Stimulated activated CD8-positive, alpha-beta memory T cell treated with anti-CD3 and anti-CD28 coated beads, Interleukin-2, amount 100 ng/mL, for 1 hour (primary cell): ENCODE data around the gene BABAM2.

Experiments
- DNase-seq, 2 donors: peaks; one replicate each; pipeline ENCODE4 v3.0.0-alpha.2; 2020; ENCODE audit warnings: low read depth in 2 of 2

BABAM2 gene

DNA sequence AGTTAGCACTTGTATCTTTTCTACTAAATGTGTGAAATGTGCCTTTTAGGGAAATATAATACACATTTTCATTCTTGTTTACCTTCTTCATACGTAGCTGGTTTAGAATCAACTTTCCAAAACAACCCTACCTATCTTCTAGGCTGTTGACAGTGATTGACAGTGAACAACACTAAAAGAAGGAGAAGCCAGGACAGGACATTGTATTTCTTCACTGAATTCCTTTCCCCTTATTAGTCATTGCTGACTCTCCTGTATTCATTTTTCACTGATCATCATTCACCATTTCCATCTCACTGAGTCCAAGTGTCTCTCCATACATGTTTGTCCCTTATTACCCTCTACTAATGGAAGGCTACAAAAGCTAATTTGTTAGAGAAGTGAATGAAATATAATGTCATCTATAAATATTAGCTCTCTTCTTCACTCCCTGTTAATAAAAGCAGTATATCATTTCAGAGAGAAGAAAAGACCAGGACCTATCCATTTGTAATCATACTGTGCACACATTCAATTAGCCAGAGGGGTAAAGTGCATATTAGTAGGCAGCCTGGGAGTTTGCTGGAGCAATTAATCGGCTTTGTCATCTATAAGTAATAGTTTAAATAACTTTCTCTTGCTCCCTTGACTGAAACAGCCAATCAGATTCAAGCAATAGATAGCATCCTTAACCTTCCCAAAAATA is 309.6 kb downstream of the BABAM2 start:
- no peak for DNase-seq

DNA sequence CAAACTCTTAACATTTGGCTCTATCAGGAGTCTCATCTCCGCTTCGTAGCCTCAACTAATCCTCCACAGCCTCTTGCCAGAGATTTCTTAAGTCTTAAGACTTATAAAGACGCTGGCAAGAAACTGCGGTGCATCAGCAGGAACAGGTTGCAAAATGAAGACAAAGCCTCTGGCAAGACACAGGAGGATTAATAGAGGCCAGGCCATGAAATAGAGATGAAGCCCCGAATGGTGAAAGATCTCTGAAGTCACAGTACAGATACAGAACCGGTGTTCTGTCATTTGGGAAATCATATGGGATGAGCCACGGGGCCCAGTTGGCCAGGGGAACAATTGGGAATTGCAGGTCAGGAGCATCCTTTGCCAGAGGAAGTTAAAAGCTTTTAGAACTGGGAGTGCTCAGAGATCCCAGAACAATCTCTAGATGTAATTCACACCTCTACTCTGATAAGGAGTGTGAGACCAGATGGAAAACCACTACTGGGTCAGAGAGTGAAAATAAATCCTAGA is 311.2 kb downstream of the BABAM2 start:
- no peak for DNase-seq

DNA sequence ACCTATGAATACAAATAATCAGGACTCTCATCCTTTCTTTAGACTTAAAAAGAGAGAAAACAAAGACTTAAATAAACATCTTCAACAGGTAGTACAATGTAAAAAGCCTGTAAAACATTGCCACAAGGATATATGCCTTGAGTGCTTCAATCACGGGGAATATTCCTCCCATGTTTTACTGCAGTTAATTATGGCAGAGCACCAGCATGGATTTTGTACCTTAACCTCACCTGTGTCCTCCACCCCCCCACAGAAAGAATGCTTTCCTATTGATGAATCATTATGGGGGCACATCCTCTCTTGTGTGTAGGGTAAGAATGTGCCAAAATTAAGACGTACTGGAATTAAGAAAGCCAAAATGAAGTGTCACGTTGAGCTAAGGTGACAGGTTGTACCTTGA is 312.2 kb downstream of the BABAM2 start:
- DNase-seq = no peak

DNA sequence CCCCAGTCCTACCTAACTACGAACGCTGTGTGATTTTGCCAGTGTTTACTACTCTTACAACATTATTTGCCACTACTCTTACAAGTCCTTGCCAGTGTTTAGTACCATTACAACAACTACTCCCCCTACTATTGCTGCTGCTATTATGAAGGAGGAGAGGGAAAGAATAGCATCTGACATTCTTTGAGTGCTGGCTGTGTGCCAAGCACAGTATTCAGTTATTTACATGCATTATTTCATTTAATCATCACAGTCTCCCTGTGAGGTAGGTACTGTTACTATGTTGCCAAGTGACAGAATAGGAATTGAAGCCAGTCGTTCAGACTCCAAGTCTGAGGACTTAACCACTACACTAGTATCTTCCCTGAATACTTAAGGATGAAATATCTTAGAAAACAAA is 316.2 kb downstream of the BABAM2 start:
- no peak for DNase-seq

DNA sequence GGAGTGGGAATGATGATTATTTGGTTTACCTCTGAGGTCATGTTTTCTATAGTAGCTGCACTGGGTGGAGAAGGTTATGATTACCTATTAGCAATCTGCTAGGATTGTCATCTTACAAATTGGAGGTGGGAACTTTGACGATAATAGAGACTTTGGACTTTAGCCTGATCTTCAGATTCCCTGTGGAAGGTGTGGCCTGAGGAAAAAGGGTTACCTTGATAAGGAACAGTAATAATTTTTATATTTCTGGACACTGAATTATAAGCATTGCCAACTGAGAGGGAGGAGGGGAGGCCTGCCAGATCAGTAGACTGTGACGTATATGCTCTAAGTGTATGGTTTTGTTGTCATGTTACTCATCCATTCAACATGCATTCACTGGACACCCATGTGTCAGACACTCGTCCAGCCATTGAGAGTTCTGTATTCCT is 318.7 kb downstream of the BABAM2 start:
- no peak for DNase-seq

DNA sequence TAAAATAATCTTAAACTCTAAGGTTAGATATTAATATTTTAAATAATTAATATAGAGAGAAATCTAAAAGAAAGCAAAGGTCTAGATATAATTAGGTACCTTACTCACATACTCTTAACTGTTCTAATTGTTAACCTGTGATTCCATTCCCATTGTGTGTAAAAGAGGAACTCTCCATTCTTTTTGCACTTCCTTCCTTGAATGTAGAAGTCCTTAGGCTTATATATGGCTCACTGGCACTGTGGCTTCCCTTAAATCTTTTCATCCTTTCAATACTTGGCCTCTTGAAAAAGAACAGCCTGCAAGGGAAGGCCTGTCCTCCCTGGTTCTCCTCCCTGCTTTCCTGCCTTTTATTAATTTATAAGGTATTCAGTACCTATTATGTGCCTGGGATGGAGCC is 319.3 kb downstream of the BABAM2 start:
- no peak for DNase-seq

DNA sequence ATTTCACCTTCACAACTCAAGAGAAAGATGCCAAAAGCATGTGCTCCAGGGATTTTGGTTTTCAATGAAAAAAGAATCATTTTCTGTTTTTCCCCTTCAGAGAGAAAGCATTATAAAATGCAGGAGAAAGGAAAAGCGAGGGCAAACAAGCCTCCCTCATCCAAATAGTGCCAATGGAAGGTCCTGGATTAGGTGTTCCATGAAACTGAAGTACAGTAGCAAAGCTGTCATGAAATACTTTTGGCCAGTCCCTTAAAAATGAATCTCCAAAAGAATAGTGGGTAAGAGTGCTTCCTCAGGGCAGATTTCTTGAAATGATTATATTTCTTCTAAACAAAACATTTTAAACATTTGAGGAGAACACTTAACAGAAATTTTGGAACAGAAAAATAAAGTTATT is 320.0 kb downstream of the BABAM2 start:
- no peak for DNase-seq

DNA sequence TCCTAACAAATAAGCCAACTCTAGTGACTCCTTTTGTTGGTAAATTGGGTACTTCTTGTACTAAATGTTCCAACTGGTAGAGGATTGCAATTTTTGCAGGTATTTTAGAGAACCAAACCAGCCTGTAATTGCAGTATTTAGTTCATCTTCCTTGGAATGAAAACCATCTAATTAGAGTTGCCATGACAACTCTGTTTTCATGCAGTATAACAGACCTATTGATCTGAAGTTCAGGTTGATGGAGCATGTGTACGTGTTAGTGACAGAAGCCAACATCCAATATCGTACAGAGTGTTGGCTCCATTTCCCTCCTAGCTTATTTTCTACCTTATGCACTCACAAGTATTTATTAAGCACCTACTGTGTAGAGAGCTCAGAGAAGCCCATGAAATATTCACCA is 325.8 kb downstream of the BABAM2 start:
- no peak for DNase-seq

DNA sequence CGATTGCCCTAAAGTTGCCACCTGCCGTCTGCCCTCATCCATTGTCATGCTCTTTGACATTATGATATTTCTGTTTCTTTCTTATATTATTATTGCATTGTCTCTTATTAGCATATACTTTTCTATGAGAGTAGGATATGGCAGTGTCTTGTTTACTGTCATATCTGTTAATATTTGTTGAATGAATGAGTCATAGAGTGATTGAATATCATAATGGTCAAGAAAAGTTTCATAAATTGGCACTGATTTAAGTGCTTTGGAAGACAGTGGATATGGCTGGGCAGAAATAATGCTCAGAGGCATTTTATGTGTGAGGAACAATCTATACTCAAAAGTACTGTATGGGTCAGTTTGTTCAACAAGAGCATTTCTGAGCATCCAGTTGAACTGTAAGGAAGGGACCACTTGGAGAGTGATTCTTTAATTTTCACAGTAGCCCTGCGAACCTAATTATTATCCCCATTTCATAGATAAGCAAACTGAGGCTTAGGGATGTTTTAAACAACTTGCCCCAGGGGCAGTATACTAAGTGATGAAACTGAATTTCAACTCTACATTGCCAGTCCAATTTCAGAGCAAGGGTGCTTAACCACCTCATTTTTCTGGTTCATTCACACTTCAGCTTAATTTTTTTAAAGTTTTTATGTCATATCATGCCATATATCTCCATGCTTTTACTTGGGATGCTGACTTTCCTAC is 326.7 kb downstream of the BABAM2 start:
- DNase-seq = no peak

DNA sequence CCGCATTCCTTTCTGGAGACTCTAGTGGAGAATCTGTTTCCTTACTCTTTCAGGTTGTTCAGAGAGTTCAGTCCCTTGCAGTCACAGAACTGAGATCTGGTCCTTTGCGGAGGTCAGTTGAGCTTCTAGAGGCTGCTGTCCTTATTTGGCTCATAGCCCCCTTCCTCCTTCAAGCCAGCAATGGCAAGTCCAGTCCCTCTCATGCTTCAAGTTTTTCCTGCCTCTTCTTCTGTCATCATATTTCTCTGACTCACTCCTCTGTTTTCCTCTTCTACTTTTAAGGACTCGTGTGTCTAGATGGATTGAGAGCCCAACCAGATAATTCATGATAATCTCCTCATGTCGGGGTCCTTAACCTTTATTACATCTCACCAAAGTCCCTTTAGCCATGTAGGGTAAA is 328.6 kb downstream of the BABAM2 start:
- no peak for DNase-seq

DNA sequence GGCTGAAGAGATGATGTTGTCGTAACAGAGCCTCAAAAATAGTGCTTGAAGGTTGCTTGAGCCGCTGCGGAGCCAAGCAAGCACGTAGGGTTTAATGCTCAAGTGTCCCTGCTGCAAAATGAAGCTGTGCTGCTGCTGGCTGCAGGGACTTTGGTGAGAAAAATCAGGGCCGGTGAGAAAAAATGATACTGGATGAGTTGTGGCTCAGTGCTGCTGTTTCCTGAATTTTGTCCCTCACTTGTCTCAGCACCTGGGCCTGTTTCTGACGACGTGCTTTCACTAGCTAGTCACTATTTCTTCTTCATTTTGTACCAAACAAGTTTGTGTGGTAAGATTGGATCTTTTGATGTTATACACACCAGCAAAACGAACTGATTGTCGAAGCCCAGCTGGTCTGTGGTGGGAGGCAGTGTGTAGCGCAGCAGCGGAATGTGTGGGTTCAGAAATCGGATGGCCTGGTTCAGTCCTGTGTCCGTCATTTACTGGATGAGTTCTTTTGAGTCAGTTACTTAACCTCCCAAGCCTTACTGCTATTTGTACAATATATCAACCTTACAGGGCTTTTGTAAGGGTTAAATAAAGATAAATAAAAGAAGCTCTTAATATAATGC is 329.3 kb downstream of the BABAM2 start:
- DNase-seq = no peak

DNA sequence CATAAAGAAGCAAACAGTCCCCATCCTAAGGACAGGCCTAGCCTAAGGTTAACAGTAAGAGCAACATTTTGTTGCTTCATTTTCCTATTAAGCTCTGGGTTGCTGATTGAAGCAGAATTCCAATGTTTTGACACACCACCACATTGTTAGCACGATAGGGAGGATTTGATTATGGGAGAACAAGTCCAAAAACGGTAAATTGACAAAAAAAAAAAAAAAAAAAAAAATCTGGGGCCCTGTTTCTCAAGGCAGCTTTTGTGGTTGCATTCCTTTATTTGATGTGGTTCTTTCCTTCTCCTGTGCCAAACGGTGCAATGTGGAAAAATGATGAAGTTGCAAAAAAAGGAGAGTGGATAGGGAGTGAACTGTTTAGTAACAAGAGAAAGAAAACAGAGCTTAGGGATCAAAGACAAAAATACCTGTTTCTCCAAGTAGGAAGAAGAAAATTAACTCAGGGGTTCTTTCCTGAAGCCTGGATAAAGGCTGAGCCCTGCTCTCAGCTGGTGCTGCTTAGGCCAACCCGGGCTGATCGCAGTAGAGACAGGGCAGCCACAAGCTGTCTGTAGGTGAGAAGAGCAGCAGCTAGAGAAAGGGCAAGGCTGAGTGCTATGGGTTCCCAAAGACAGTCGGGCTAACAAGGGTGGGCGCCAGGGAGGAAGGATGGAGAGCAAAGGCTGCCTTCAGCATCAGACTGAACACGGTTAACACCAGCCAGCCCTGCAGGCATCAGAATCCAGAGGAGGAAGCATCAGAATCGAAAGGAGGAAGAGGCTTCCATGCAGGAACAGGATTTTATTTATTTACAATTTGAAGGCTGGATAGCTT is 334.3 kb downstream of the BABAM2 start:
- no peak for DNase-seq

DNA sequence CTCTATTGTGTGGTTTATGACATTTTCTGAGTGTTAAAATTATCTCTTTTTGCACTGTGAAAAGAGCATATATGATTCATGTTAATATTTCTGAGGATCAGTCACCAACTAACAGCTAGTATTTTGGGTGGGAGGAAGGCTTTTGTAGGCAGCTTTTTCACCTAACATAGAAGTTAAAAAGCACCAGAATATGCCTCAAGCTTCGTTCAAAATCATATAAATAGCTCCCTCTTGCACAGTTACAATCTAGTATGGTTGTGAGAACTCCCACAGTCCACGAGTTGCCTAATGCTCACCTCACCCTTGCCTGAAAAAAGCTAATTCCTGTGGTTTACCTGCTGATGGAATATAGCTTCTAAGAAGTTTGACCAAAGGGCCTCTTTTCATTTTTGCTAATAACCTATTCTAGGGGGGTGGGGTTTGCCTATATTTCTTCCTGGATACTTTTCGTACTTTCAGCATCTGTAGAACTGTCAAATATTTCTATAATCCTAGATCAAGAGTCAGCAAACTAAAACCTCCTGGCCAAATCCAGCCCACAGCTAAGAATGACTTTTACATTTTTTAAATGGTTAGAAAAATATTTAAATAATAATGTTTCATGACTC is 335.0 kb downstream of the BABAM2 start:
- DNase-seq = no peak

DNA sequence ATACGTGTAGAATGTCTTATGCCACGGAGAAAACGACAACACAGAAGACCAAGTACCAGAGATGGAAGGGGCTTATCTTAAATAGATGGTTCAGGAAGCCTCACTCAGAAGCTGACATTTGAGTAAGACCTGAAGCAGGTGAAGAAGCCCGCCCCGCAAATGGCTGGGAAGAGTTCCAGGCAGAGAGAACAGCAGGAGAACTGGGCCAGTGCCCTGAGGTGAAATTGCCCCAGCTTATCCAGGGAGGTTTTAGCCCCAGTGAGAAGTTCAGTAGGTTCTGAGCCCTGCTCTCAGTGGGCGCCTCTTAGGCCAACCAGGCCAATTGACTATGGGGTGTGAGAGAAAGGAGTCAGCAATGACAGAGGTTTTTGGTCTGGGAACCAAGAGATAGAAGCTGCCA is 336.0 kb downstream of the BABAM2 start:
- no peak for DNase-seq

DNA sequence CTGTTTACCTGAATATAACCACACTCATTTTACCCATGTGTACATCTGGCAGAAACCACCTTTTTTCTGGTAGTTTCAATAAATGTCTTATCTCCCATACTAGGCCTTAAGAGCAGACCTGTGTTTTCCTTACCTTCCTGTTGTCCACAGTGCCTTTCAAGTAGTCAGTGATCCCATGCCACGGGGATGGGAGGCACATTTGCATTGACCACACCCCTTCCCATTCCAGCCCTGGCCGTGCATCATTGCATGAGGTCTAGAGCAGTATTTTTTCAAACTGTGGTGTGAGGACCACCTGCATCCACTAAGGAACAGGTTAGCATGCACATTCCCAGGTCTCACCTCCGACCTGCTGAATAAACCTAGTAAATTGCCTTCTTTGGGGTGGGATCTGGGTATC is 337.0 kb downstream of the BABAM2 start:
- no peak for DNase-seq

DNA sequence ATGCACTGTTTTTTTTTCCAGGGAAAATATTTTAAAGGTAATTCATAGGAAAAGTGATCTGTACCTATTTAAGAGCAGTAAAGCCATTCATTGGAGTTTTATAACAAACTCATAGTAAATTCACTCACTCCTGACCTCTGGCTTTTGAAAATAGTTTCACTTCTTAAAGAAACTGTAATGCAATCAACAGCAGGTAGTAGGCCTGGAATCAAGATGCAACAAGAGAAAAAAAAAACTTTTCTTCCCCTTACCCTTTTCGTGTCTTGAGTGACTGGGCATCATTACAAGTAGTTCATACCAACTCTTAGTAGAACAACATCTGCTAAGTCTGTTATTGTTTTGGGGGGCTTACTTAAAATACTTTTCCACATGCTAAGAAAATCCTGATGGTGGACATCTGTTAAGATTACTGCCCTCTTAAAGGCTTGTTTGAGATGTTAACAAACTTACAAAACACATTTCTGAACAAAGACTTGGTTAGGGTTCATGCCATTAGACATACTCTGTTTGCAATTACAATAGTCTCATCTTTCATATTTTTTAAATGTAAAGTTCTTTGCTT is 338.0 kb downstream of the BABAM2 start:
- DNase-seq = no peak

DNA sequence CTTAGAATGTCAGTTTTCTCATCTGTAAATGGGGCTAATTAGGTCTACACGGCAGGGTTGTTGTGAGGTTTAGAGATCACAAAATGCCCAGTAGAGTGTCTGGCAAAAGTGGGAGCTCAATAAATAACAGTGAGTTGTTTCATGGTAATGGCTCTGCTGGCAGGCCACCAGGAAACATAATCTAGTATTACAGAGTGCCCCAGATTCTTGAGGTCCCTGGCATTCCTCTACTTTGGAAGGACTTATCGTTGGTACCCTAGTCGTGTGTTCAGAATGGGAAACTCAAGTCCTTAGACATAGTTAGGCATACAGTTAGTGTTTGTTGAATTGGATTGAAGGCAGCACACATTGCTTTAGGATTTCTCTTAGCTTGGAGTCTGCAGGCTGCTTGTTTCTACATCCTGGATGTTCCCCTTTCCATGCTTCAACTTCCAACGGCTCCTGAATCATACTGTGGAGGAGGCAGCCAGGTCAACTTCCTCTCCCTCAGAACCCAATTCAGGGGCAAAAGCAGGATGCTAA is 340.6 kb downstream of the BABAM2 start:
- DNase-seq = no peak

DNA sequence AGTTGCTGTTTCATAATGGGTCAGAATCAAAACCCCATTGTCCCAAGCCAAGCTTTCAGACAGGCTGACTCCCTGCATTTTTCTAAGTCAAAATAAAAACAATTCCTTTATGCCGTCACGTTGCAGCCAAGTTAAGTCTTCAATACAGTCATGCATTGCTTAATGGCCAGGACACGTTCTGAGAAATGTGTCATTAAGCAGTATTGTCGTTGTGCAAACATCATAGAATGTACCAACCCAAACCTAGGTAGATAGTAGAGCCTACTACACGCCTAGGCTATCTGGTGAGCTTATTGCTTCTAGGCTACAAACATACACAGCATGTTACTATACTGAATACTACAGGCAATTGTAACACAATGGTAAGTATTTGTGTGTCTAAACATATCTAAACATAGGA is 341.8 kb downstream of the BABAM2 start:
- no peak for DNase-seq

DNA sequence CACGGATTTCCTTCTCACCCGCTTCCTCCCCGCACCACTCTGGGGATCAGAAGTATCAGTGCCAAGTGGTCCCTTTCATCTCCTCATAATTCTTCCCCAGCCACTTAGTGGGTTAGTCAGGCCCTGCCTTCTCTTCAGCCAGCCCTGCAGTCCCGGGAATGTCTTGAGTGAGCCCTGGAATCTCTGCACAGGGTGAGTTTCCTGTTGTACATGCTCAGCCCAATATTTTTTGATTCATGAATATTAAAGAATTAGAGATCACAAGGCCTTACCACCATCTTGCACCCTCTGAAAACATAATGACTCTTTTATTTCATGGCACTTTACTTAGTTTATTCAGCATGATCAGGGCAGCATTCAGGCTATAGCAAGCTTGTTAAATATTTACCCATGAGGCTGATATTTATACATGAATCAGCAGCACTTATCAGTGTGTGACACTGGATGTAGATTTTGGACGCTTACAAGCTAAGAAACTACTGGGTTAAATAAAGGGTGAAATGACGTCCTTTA is 342.7 kb downstream of the BABAM2 start:
- no peak for DNase-seq

DNA sequence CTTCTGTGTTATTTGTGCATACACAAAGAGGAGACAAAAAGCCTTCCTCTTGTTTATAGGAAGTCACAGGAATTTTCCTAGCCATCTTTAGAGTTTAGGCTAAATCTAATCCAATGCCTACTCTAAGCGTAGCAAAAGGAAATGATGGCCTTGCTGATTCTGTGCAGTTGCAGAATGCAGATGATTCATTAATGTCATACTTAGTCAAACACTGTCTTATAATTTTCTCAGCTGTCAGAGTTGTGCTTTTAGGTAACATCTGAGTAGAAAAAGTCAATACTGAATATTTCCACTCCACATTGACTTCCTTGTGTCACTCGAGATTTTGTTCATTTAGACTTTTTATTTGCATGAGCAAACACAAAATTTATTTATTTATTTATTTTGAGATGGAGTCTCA is 344.3 kb downstream of the BABAM2 start:
- no peak for DNase-seq

DNA sequence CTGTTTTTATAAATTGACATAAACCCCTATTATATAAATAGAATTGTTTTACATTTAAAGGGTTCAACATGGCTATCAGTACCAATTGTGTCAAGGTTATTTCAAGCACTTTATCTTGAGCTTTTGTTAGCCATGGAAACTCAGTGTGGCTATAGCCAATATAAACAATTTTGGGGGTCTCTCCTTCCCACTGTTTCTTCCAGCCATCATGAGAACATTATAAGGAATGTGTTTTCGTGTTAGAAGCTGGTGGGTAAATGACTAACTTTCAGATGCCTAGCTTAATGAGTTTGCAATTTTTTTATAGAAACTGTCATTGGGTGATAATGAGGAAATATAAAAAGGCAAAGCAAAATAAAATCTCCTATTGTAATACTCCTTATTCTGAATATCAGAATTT is 348.7 kb downstream of the BABAM2 start:
- no peak for DNase-seq
